K562 (cell line): Measurements from ENCODE around the gene NAA50. TPM values are rescaled to one million over a fixed set of nuclear protein-coding genes. Genes with fewer than 3 reads are reported as not detected.

Source experiments
- ATAC-seq: fragments of 200-7000 bp; cut with Tn5 transposase; 3 replicates; pipeline ENCODE4 v1.9.1; 2020; ENCODE audit warnings: moderate library complexity
- BruUV-seq: library from RNA; stranded (reverse); fragments of 400-500 nt; replicated peaks from 2 replicates; lab custom pipeline; 2021; lab: Mats Ljungman, UMichigan
- CTCF ChIA-PET: fragments of 300-600 bp; formaldehyde crosslinking; extraction: SDS; loops from one replicate; lab custom pipeline; 2021; ENCODE audit warnings: low intra/inter-chr PET ratio; lab: Yijun Ruan, JAX
- POLR2A ChIA-PET: fragments of 300-600, 350-650 bp; sonication (Branson Sonifier 250); formaldehyde crosslinking; extraction: SDS; loops from one replicate; lab custom pipeline; 2021; ENCODE audit warnings: antibody characterized with exemption, inconsistent platforms; lab: Yijun Ruan, JAX
- DNase-seq, 4 experiments: peaks; one replicate each; pipeline versions ENCODE4 v3.0.0 to v3.0.0-alpha.2; 2011 to 2018; ENCODE audit warnings: low spot score in 3 of 4, mixed read lengths in 3 of 4; ENCODE audit errors: extremely low read depth in 1 of 4
- FAIRE-seq: peaks from 2 replicates; lab custom pipeline; 2011; peaks lifted over from hg19 to GRCh38; lab: Jason Lieb, UNC
- H2AFZ ChIP-seq: 2 replicates; pipeline ENCODE4 v1.6.0; 2011; ENCODE audit warnings: low read depth, low read length, control low read depth, inconsistent platforms
- H3K27ac ChIP-seq: fragments of 200-600 bp; 3 replicates; pipeline ENCODE4 v1.8.0; 2011; ENCODE audit warnings: low read depth, mild to moderate bottlenecking, control low read depth, inconsistent platforms, low read length, moderate library complexity, mixed read lengths; ENCODE audit errors: extremely low read depth
- H3K27me3 ChIP-seq, 2 experiments: fragments of 300-600 bp in 1 of 2; 2 replicates in 1 of 2; 3 replicates in 1 of 2; pipeline versions ENCODE4 v1.6.0 to v1.8.0; 2011; ENCODE audit warnings: inconsistent platforms in 2 of 2, low read length in 2 of 2, mild to moderate bottlenecking in 1 of 2, mixed read lengths in 1 of 2, moderate library complexity in 1 of 2; ENCODE audit not compliant: control insufficient read depth in 2 of 2, insufficient read depth in 2 of 2
- H3K36me3 ChIP-seq: fragments of 300-600 bp; 3 replicates; pipeline ENCODE4 v1.8.0; 2011; ENCODE audit warnings: mild to moderate bottlenecking, low read length, inconsistent platforms; ENCODE audit not compliant: control insufficient read depth, insufficient read depth
- H3K4me1 ChIP-seq, 2 experiments: fragments of 200-600 bp in 1 of 2; replicated peaks in 1 of 2; 2 replicates in 1 of 2; 3 replicates in 1 of 2; pipeline versions ENCODE4 v1.5.1 to v1.8.0; 2011; ENCODE audit warnings: inconsistent platforms in 2 of 2, low read length in 2 of 2, mild to moderate bottlenecking in 1 of 2, mixed read lengths in 1 of 2, moderate library complexity in 1 of 2; ENCODE audit not compliant: control insufficient read depth in 2 of 2, insufficient read depth in 2 of 2
- H3K4me2 ChIP-seq: 2 replicates; pipeline ENCODE4 v1.6.1; 2011; ENCODE audit warnings: low read length, control low read depth, inconsistent platforms, mixed read lengths; ENCODE audit not compliant: insufficient read depth
- H3K4me3 ChIP-seq: fragments of 200-600 bp; sonication (generic), shearing (Covaris generic); 2 replicates; pipeline ENCODE4 v1.5.1; 2016; ENCODE audit warnings: control low read depth, inconsistent platforms
- H3K79me2 ChIP-seq: fragments of 200-600 bp; 3 replicates; pipeline ENCODE4 v1.8.0; 2011; ENCODE audit warnings: low read length, inconsistent platforms; ENCODE audit not compliant: control insufficient read depth, insufficient read depth
- H3K9ac ChIP-seq, 2 experiments: 2 replicates each; pipeline versions ENCODE4 v1.6.0 to v1.6.1; 2011; ENCODE audit warnings: low read depth in 2 of 2, low read length in 2 of 2, control low read depth in 1 of 2, inconsistent platforms in 1 of 2, mild to moderate bottlenecking in 1 of 2, mixed read lengths in 1 of 2; ENCODE audit not compliant: insufficient read depth in 1 of 2
- H3K9me1 ChIP-seq: one replicate; pipeline ENCODE4 v1.6.0; 2011; ENCODE audit warnings: inconsistent platforms, mild to moderate bottlenecking, low read length, moderate library complexity; ENCODE audit not compliant: control insufficient read depth, insufficient read depth
- H3K9me3 ChIP-seq: replicated peaks from 2 replicates; pipeline ENCODE4 v1.5.1; 2011; ENCODE audit warnings: low read depth, low read length, inconsistent platforms; ENCODE audit not compliant: control insufficient read depth, insufficient read depth
- H4K20me1 ChIP-seq: replicated peaks from 2 replicates; pipeline ENCODE4 v1.6.1; 2011; ENCODE audit warnings: low read length, inconsistent platforms, mixed read lengths; ENCODE audit not compliant: control insufficient read depth, insufficient read depth
- BACH1 ChIP-seq: fragments of 200-800 bp; sonication (Bioruptor generic); IDR thresholded peaks from 2 replicates; pipeline ENCODE4 v1.6.1; 2016; ENCODE audit warnings: missing genetic modification characterization, missing compliant biosample characterization
- CREB1 ChIP-seq, 2 experiments: sonication (generic) in 1 of 2; formaldehyde crosslinking in 1 of 2; IDR thresholded peaks; 2 replicates each; pipeline versions ENCODE4 v1.6.1 to v1.8.0; 2012 to 2022; ENCODE audit warnings: inconsistent platforms in 1 of 2, mild to moderate bottlenecking in 1 of 2, missing genetic modification reagents in 1 of 2, moderate library complexity in 1 of 2
- ETV6 ChIP-seq, 3 experiments: fragments of 150-350 bp in 1 of 3; sonication (generic) in 1 of 3; formaldehyde crosslinking in 1 of 3; IDR thresholded peaks; 2 replicates each; pipeline versions ENCODE4 v1.6.1 to v1.8.0; 2014 to 2022; ENCODE audit warnings: borderline replicate concordance in 2 of 3, low read depth in 2 of 3, antibody characterized with exemption in 1 of 3, low read length in 1 of 3, mild to moderate bottlenecking in 1 of 3, missing genetic modification reagents in 1 of 3
- HMBOX1 ChIP-seq: sonication (generic); IDR thresholded peaks from 2 replicates; pipeline ENCODE4 v1.6.1; 2016
- NFIC ChIP-seq: fragments of 450-650 bp; IDR thresholded peaks from 2 replicates; pipeline ENCODE4 v1.6.1; 2017; ENCODE audit warnings: mild to moderate bottlenecking, inconsistent platforms
- POLR2AphosphoS5 ChIP-seq: IDR thresholded peaks from 2 replicates; pipeline ENCODE4 v1.6.1; 2011; ENCODE audit warnings: mild to moderate bottlenecking, low read depth, low read length, moderate library complexity; ENCODE audit not compliant: control insufficient read depth, insufficient read depth
- RB1 ChIP-seq: fragments of 450-650 bp; IDR thresholded peaks from 2 replicates; pipeline ENCODE4 v1.6.1; 2017; ENCODE audit warnings: low read depth, mild to moderate bottlenecking
- SMAD3 ChIP-seq: fragments of 450-650 bp; formaldehyde crosslinking; conservative IDR thresholded peaks from 2 replicates; pipeline ENCODE4 v1.4.0; 2020; ENCODE audit warnings: mild to moderate bottlenecking
- ZNF143 ChIP-seq: sonication (generic); formaldehyde crosslinking; IDR thresholded peaks from 2 replicates; pipeline ENCODE4 v1.9.0; 2022; ENCODE audit warnings: mild to moderate bottlenecking, missing genetic modification reagents
- ZNF407 ChIP-seq: fragments of 450-650 bp; IDR thresholded peaks from 2 replicates; pipeline ENCODE4 v1.6.1; 2016; ENCODE audit warnings: low read depth
- whole genome bisulfite sequencing: fragments of 100-300 bp; shearing (Covaris generic); methylation state at CpG from one replicate; pipeline ENCODE4 v1.1.6; 2016; ENCODE audit warnings: low coverage, mixed read lengths; ENCODE audit not compliant: insufficient coverage; ENCODE audit errors: missing lambda C conversion rate; 5-methylcytosine and 5-hydroxymethylcytosine counted together
- in situ Hi-C: fragments of 300-500 bp; cut with MboI; formaldehyde crosslinking; loops from 4 replicates; pipeline ENCODE4 v1.15.0; 2018; ENCODE audit warnings: inconsistent platforms, mixed read lengths
- intact Hi-C: fragments of 100-400 bp; cut with micrococcal nuclease; formaldehyde crosslinking; loops from 2 replicates; pipeline ENCODE4 v1.14.2; 2022
- polyA plus RNA-seq, 8 experiments: library from polyadenylated mRNA; depleted of rRNA in 4 of 8; stranded (reverse) in 5 of 8; unstranded in 3 of 8; fragments of >200 nt; fragmentation: Nextera tagmentation in 2 of 8; fragmentation: Illumina TruSeq in 1 of 8; extraction: Ambion mirVana in 2 of 8; extraction: Trizol in 1 of 8; gene quantifications; 2 replicates each; pipeline versions ENCODE4 v1.2.1 to v1.2.3, GENCODE V29; 2011 to 2014; ENCODE audit warnings: inconsistent platforms in 1 of 8, missing spikeins in 1 of 8
- total RNA-seq, 7 experiments: library from RNA; depleted of rRNA in 6 of 7; stranded (reverse); fragments of >200 nt in 6 of 7; fragmentation: Illumina TruSeq in 2 of 7; extraction: Trizol in 2 of 7; gene quantifications; 2 replicates each; pipeline versions ENCODE4 v1.2.1 to v1.2.3, GENCODE V29; 2011 to 2021; ENCODE audit warnings: low replicate concordance in 1 of 7

The NAA50 gene
- total and polyA plus RNA-seq, 9 of the 15 experiments (the other 6 are each of a cell fraction or from before 2014, with no cell fraction given), result 40.0 to 301 (median 112) TPM

- ChIA-PET POLR2A (interaction anchor here (1.2 kb wide), 1 partner anchor 9 kb away, joined by 3 read pairs; no protein-coding TSS in a partner anchor), CTCF (no interaction called here)
- no TSS peak for BruUV-seq
- Histone ChIP-seq H3K9me1 (no peaks in the 10 kb centered on the region), H3K27me3 (no peaks in the 10 kb centered on the region), H3K36me3 (peaks cover 71% of the 10 kb centered on the region), H3K4me3 (no peak overlapping the region), H2AFZ (no peak overlapping the region), H3K9me3 (no peaks in the 10 kb centered on the region; the same call in 1 of the 2 replicates), H4K20me1 (peaks cover 12% of the 10 kb centered on the region), H3K9ac (no peak overlapping the region), H3K4me2 (no peak overlapping the region), H3K79me2 (peaks cover 100% of the 10 kb centered on the region), H3K4me1 (no peaks in the 10 kb centered on the region), H3K27ac (no peak overlapping the region)
- no peak for DNase-seq
- no peak for ATAC-seq
- TF ChIP-seq ZNF407 (no peak), CREB1 (IDR thresholded peaks at IDR 0.05) (no peak), CREB1 (CRISPR knock-in tag; IDR thresholded peaks at IDR 0.05) (no peak), POLR2AphosphoS5 (no peak), ETV6 (IDR thresholded peaks at IDR 0.05; ENCODE audit: borderline replicate concordance in 1 of 2, low read depth in 2 of 2, low read length in 1 of 2) (no peak), ETV6 (CRISPR knock-in tag; IDR thresholded peaks at IDR 0.05; ENCODE audit: borderline replicate concordance) (no peak), NFIC (no peak), ZNF143 (CRISPR knock-in tag) (no peak), HMBOX1 (no peak), RB1 (no peak), BACH1 (no peak), SMAD3 (CRISPR knock-in tag) (no peak)
- intact Hi-C loops (loop anchor here (10.0 kb wide), 1 partner anchor 423 kb away; no protein-coding TSS in a partner anchor), in situ Hi-C loops (no loop called here)
- FAIRE-seq, result no peak
- 94% methylated on average over 4 of the region's 4 CpGs for WGBS
Observed at GRCh38 chr3:113731694-113732093, 14.4 kb downstream of the NAA50 start.
